BE2C (cell line): ENCODE measurements around the gene DNMBP.

Experiments
- DNase-seq: peaks from one replicate; pipeline ENCODE4 v3.0.0-alpha.2; 2020
- H3K27me3 ChIP-seq: fragments of 250-450 bp; sonication (Bioruptor Pico); 2 replicates; pipeline ENCODE4 v1.5.1; 2020; ENCODE audit warnings: mild to moderate bottlenecking
- H3K36me3 ChIP-seq: fragments of 250-450 bp; sonication (Bioruptor Pico); 2 replicates; pipeline ENCODE4 v1.5.1; 2020; ENCODE audit warnings: mild to moderate bottlenecking
- H3K4me1 ChIP-seq: fragments of 250-450 bp; sonication (Bioruptor Pico); 2 replicates; pipeline ENCODE4 v1.5.1; 2020
- H3K4me3 ChIP-seq: 2 replicates; pipeline ENCODE4 v1.5.1; 2011; ENCODE audit warnings: low read depth, low read length
- H3K9me3 ChIP-seq: fragments of 250-450 bp; sonication (Bioruptor Pico); 2 replicates; pipeline ENCODE4 v1.5.1; 2020
- CTCF ChIP-seq: IDR thresholded peaks from 2 replicates; pipeline ENCODE4 v1.5.1; 2012; ENCODE audit warnings: mild to moderate bottlenecking, low read depth, low read length

DNMBP gene

GRCh38 chr10:99851825-99852224, 157.9 kb downstream of the DNMBP start:
- Histone ChIP-seq H3K27me3 (no peaks in the 10 kb centered on the region), H3K36me3 (no peaks in the 10 kb centered on the region), H3K4me3 (no peak overlapping the region), H3K9me3 (no peaks in the 10 kb centered on the region), H3K4me1 (no peaks in the 10 kb centered on the region)
- no peak for DNase-seq
- no peak for TF ChIP-seq CTCF

DNA sequence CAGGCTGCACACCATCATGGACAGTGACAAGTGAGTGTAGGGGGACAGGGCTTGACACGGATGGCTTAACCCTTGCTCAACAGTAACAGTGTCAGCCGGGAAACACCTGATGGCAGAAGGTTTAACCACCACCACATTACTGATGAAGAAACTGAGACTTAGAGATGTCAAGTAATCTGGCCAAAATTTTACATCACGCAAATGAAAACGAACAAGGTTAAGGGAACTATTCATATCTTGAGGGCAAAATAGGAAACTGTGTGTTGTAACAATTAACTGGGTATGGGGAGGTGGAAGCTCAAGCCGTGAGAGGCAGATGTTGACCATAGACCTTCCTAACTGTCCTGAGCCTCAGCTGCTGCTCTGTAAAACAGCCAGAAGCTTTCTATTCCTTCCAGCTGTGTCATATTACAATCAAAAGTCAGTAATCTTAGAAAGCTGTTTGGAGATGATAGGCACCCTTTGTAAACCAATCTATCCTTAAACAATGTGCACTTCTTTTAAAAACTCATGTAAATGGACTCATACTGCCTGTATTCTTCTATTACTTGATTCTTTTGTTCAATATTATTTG, 158.9 kb downstream of the DNMBP start:
- H3K4me1 ChIP-seq = no peaks in the 10 kb centered on the region
- H3K4me3 ChIP-seq = no peak overlapping the region
- TF ChIP-seq CTCF = no peak
- H3K9me3 ChIP-seq = no peaks in the 10 kb centered on the region
- H3K27me3 ChIP-seq = no peaks in the 10 kb centered on the region
- DNase-seq = no peak
- no peaks in the 10 kb centered on the region for H3K36me3 ChIP-seq

GRCh38 chr10:99850021-99850766, 159.6 kb downstream of the DNMBP start:
- no peaks in the 10 kb centered on the region for H3K9me3 ChIP-seq
- TF ChIP-seq CTCF = no peak
- H3K27me3 ChIP-seq = no peaks in the 10 kb centered on the region
- H3K4me3 ChIP-seq = no peak overlapping the region
- no peak for DNase-seq
- no peaks in the 10 kb centered on the region for H3K4me1 ChIP-seq
- H3K36me3 ChIP-seq = no peaks in the 10 kb centered on the region

GRCh38 chr10:99849536-99849935, 160.2 kb downstream of the DNMBP start:
- no peak overlapping the region for H3K4me3 ChIP-seq
- H3K27me3 ChIP-seq = no peaks in the 10 kb centered on the region
- no peaks in the 10 kb centered on the region for H3K9me3 ChIP-seq
- no peaks in the 10 kb centered on the region for H3K4me1 ChIP-seq
- DNase-seq = no peak
- H3K36me3 ChIP-seq = no peaks in the 10 kb centered on the region
- no peak for TF ChIP-seq CTCF

DNA sequence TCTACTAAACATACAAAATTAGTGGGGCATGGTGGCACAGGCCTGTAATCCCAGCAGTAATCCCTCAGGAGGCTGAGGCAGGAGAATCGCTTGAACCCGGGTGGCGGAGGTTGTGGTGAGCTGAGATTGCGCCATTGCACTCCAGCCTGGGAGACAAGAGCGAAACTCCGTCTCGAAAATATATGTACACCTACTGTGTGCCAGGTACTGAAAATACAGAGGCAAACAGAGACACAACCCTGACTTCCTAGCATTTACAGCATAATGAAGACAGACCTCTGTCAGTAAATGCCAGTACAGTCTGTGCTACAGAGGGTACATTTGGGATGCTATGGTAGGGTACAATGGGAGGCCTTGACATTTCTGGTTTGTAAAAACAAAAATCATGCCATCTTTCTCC, 160.7 kb downstream of the DNMBP start:
- H3K36me3 ChIP-seq = no peaks in the 10 kb centered on the region
- no peak for DNase-seq
- no peaks in the 10 kb centered on the region for H3K4me1 ChIP-seq
- no peak for TF ChIP-seq CTCF
- H3K4me3 ChIP-seq = no peak overlapping the region
- no peaks in the 10 kb centered on the region for H3K9me3 ChIP-seq
- no peaks in the 10 kb centered on the region for H3K27me3 ChIP-seq

DNA sequence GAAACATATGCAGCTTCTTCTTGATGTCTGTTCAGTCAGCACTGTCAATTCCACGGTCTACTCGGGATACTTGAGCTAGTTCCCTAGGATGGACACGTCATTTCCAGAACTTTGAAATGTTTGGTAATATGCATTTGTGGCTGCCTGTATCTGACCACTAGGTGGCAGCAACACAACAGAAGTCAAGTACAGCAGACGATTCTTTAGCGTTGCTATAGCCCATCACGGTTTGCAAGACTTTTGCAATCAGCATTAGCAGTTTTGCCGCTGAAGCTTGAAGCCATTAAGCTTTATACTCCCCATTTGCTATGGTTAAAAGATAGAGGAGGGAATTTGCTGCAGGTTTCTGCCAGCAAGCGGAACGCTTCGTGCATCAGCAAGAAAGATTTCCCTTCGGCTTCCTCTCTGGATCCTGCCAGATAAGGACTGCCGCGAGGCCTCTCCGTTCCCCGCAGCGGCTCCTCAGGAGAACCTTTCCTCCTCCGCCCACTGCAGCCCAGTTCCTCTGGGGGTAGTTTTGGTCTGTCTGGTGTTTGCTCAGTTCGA, 163.8 kb downstream of the DNMBP start:
- Histone ChIP-seq H3K4me1 (no peaks in the 10 kb centered on the region), H3K27me3 (no peaks in the 10 kb centered on the region), H3K9me3 (no peaks in the 10 kb centered on the region), H3K4me3 (peak overlapping the region; percentile 50), H3K36me3 (no peaks in the 10 kb centered on the region)
- DNase-seq = peak; percentile 72
- TF ChIP-seq CTCF = peak; percentile 88
